LNCAP (cell line): ENCODE results near the gene AKR1B15.

Experiments
- CTCF ChIP-seq: fragments of 450-650 bp; IDR thresholded peaks from 2 replicates; pipeline ENCODE4 v1.5.1; 2017; ENCODE audit warnings: mild to moderate bottlenecking

The AKR1B15 gene

GRCh38 chr7:134611611-134612151, 62.8 kb downstream of the AKR1B15 start:
- TF ChIP-seq CTCF, result no peak

GRCh38 chr7:134612197-134612596, 63.3 kb downstream of the AKR1B15 start:
- no peak for TF ChIP-seq CTCF

GRCh38 chr7:134613623-134614347, 64.9 kb downstream of the AKR1B15 start:
- TF ChIP-seq CTCF, result no peak

GRCh38 chr7:134616611-134617010, 67.7 kb downstream of the AKR1B15 start:
- no peak for TF ChIP-seq CTCF

GRCh38 chr7:134618756-134619530, 70.0 kb downstream of the AKR1B15 start:
- no peak for TF ChIP-seq CTCF

- no peak for TF ChIP-seq CTCF
These were observed 70.9 kb downstream of the AKR1B15 start for GRCh38 chr7:134619627-134620331.

- TF ChIP-seq CTCF, result no peak
These were observed 73.5 kb downstream of the AKR1B15 start for GRCh38 chr7:134622303-134622995.
